Measurements from ENCODE around the gene NFATC1.

The NFATC1 gene

GRCh38 chr18:79558196-79558932 is 162.6 kb downstream of the NFATC1 start:
- no peak overlapping the region for H3K27ac ChIP-seq
- DNase-seq (ENCODE audit: low read depth, low spot score), result no peak

- no peak overlapping the region for H3K27ac ChIP-seq
- DNase-seq (ENCODE audit: low read depth, low spot score), result no peak
Measured at GRCh38 chr18:79558933-79559416, 163.2 kb downstream of the NFATC1 start.

GRCh38 chr18:79559436-79559835 is 163.7 kb downstream of the NFATC1 start:
- H3K27ac ChIP-seq, result no peak overlapping the region
- DNase-seq (ENCODE audit: low read depth, low spot score), result no peak

- DNase-seq (ENCODE audit: low read depth, low spot score), result no peak
- no peak overlapping the region for H3K27ac ChIP-seq
Measured at GRCh38 chr18:79560042-79560860, 164.5 kb downstream of the NFATC1 start.

- DNase-seq (ENCODE audit: low read depth, low spot score), result no peak
- H3K27ac ChIP-seq, result no peak overlapping the region
Measured at GRCh38 chr18:79560861-79561210, 165.1 kb downstream of the NFATC1 start.

- no peak overlapping the region for H3K27ac ChIP-seq
- no peak for DNase-seq (ENCODE audit: low read depth, low spot score)
Measured at GRCh38 chr18:79563949-79564348, 168.2 kb downstream of the NFATC1 start.

- DNase-seq (ENCODE audit: low read depth, low spot score), result no peak
- H3K27ac ChIP-seq, result no peak overlapping the region
Measured at GRCh38 chr18:79564441-79564840, 168.7 kb downstream of the NFATC1 start.

- peak overlapping the region; percentile 76 for H3K27ac ChIP-seq
- no peak for DNase-seq (ENCODE audit: low read depth, low spot score)
Measured at GRCh38 chr18:79566771-79567431, 171.2 kb downstream of the NFATC1 start.

GRCh38 chr18:79567481-79568147 is 171.9 kb downstream of the NFATC1 start:
- peak overlapping the region; percentile 76 for H3K27ac ChIP-seq
- DNase-seq (ENCODE audit: low read depth, low spot score), result peak; percentile 59

GRCh38 chr18:79568543-79569205 is 172.9 kb downstream of the NFATC1 start:
- peak overlapping the region; percentile 76 for H3K27ac ChIP-seq
- no peak for DNase-seq (ENCODE audit: low read depth, low spot score)

GRCh38 chr18:79569720-79570119 is 174.0 kb downstream of the NFATC1 start:
- DNase-seq (ENCODE audit: low read depth, low spot score), result no peak
- no peak overlapping the region for H3K27ac ChIP-seq

- DNase-seq (ENCODE audit: low read depth, low spot score), result no peak
- no peak overlapping the region for H3K27ac ChIP-seq
Measured at GRCh38 chr18:79570266-79571201, 174.8 kb downstream of the NFATC1 start.

- no peak overlapping the region for H3K27ac ChIP-seq
- DNase-seq (ENCODE audit: low read depth, low spot score), result no peak
Measured at GRCh38 chr18:79571211-79572092, 175.7 kb downstream of the NFATC1 start.

GRCh38 chr18:79572093-79572780 is 176.5 kb downstream of the NFATC1 start:
- no peak overlapping the region for H3K27ac ChIP-seq
- no peak for DNase-seq (ENCODE audit: low read depth, low spot score)

- no peak for DNase-seq (ENCODE audit: low read depth, low spot score)
- H3K27ac ChIP-seq, result no peak overlapping the region
Measured at GRCh38 chr18:79572848-79573451, 177.2 kb downstream of the NFATC1 start.

- H3K27ac ChIP-seq, result no peak overlapping the region
- DNase-seq (ENCODE audit: low read depth, low spot score), result no peak
Measured at GRCh38 chr18:79573921-79574491, 178.3 kb downstream of the NFATC1 start.

All from epithelial cell of prostate (primary cell).